GM23338 (cell line): ENCODE results near the gene PAM. TPM values are rescaled to one million over a fixed set of nuclear protein-coding genes. Genes with fewer than 3 reads are reported as not detected.

Source experiments
- ATAC-seq: fragments of 200-7000 bp; cut with Tn5 transposase; 3 replicates; pipeline ENCODE4 v1.9.1; 2020
- DNase-seq: peaks from one replicate; pipeline ENCODE4 v3.0.0-alpha.2; 2015; ENCODE audit warnings: low spot score
- H2AFZ ChIP-seq: fragments of 200-600 bp; sonication (generic); 2 replicates; pipeline ENCODE4 v1.8.0; 2016; ENCODE audit warnings: antibody characterized with exemption, mild to moderate bottlenecking, moderate library complexity
- H3F3A ChIP-seq: fragments of 200-600 bp; sonication (generic); replicated peaks from 2 replicates; pipeline ENCODE4 v1.8.0; 2017; ENCODE audit warnings: antibody characterized with exemption, mixed run types, low read depth
- H3K27ac ChIP-seq: fragments of 200-600 bp; sonication (generic); 2 replicates; pipeline ENCODE4 v1.6.1; 2016; ENCODE audit warnings: low read depth
- H3K27me3 ChIP-seq: fragments of 200-600 bp; sonication (generic); 2 replicates; pipeline ENCODE4 v1.8.0; 2016; ENCODE audit warnings: mild to moderate bottlenecking, mixed run types, moderate library complexity; ENCODE audit not compliant: insufficient read depth
- H3K36me3 ChIP-seq: fragments of 200-600 bp; sonication (generic); 2 replicates; pipeline ENCODE4 v1.8.0; 2016; ENCODE audit warnings: mild to moderate bottlenecking; ENCODE audit not compliant: insufficient read depth
- H3K4me1 ChIP-seq: fragments of 200-600 bp; sonication (generic); 2 replicates; pipeline ENCODE4 v1.8.0; 2016; ENCODE audit warnings: mild to moderate bottlenecking, moderate library complexity; ENCODE audit not compliant: insufficient read depth
- H3K4me2 ChIP-seq: fragments of 200-600 bp; sonication (generic); 2 replicates; pipeline ENCODE4 v1.7.1; 2017; ENCODE audit warnings: mixed run types
- H3K4me3 ChIP-seq: fragments of 200-600 bp; sonication (generic); 2 replicates; pipeline ENCODE4 v1.6.1; 2016; ENCODE audit warnings: mixed run types
- H3K79me2 ChIP-seq: fragments of 200-600 bp; sonication (generic); replicated peaks from 2 replicates; pipeline ENCODE4 v1.8.0; 2017; ENCODE audit warnings: mild to moderate bottlenecking; ENCODE audit not compliant: insufficient read depth
- H3K9me2 ChIP-seq: fragments of 200-600 bp; sonication (generic); 2 replicates; pipeline ENCODE4 v1.8.0; 2017; ENCODE audit not compliant: insufficient read depth
- H4K20me1 ChIP-seq: fragments of 200-600 bp; sonication (generic); replicated peaks from 2 replicates; pipeline ENCODE4 v1.8.0; 2017; ENCODE audit warnings: mild to moderate bottlenecking; ENCODE audit not compliant: insufficient read depth
- H3K27ac Mint-ChIP-seq: 2 replicates; pipeline ENCODE4 v1.8.0; 2020; ENCODE audit warnings: inconsistent platforms, mild to moderate bottlenecking, moderate library complexity, mixed read lengths
- H3K27me3 Mint-ChIP-seq: 3 replicates; pipeline ENCODE4 v1.8.0; 2022; ENCODE audit warnings: low read depth, mild to moderate bottlenecking, moderate library complexity, mixed read lengths, inconsistent platforms; ENCODE audit not compliant: insufficient read depth, poor library complexity
- H3K36me3 Mint-ChIP-seq: 3 replicates; pipeline ENCODE4 v1.8.0; 2021; ENCODE audit warnings: low read depth, mild to moderate bottlenecking, inconsistent platforms, moderate library complexity, mixed read lengths
- H3K4me1 Mint-ChIP-seq: 3 replicates; pipeline ENCODE4 v1.8.0; 2020; ENCODE audit warnings: mild to moderate bottlenecking, inconsistent platforms, mixed read lengths
- H3K4me3 Mint-ChIP-seq: 3 replicates; pipeline ENCODE4 v1.8.0; 2021; ENCODE audit warnings: moderate library complexity, mild to moderate bottlenecking, inconsistent platforms, mixed read lengths
- H3K9me3 Mint-ChIP-seq: 3 replicates; pipeline ENCODE4 v1.8.0; 2020; ENCODE audit warnings: moderate library complexity, mild to moderate bottlenecking, inconsistent platforms, mixed read lengths
- CREB1 ChIP-seq: fragments of 250-450 bp; sonication (Bioruptor Pico); IDR thresholded peaks from 2 replicates; pipeline ENCODE4 v1.5.0; 2020; ENCODE audit warnings: low read depth, mild to moderate bottlenecking, moderate library complexity
- CTCF ChIP-seq, 2 experiments: fragments of 200-600 bp in 1 of 2; sonication (generic) in 1 of 2; conservative IDR thresholded peaks; 2 replicates each; pipeline versions ENCODE4 v1.5.1 to v1.6.1; 2016 to 2017; ENCODE audit warnings: antibody characterized with exemption in 2 of 2, low read depth in 2 of 2, mild to moderate bottlenecking in 2 of 2, moderate library complexity in 1 of 2
- EZH2 ChIP-seq: fragments of 200-600 bp; sonication (generic); IDR thresholded peaks from one replicate; pipeline ENCODE4 v1.8.0; 2017; ENCODE audit warnings: antibody characterized with exemption, mild to moderate bottlenecking, low read depth; ENCODE audit not compliant: unreplicated experiment
- EZH2phosphoT487 ChIP-seq: fragments of 200-600 bp; sonication (generic); IDR thresholded peaks from one replicate; pipeline ENCODE4 v1.8.1; 2018; ENCODE audit warnings: antibody characterized with exemption; ENCODE audit not compliant: unreplicated experiment
- JUNB ChIP-seq: IDR thresholded peaks from one replicate; pipeline ENCODE4 v1.6.1; 2016; ENCODE audit warnings: antibody characterized with exemption; ENCODE audit not compliant: unreplicated experiment
- REST ChIP-seq: IDR thresholded peaks from one replicate; pipeline ENCODE4 v1.6.1; 2018; ENCODE audit warnings: antibody characterized with exemption; ENCODE audit not compliant: unreplicated experiment
- ZNF114 ChIP-seq: fragments of 250-450 bp; sonication (Bioruptor Pico); IDR thresholded peaks from 2 replicates; pipeline ENCODE4 v1.5.0; 2020; ENCODE audit warnings: mild to moderate bottlenecking, moderate library complexity
- ZNF462 ChIP-seq: fragments of 250-450 bp; sonication (Bioruptor Pico); IDR thresholded peaks from 2 replicates; pipeline ENCODE4 v1.5.0; 2020; ENCODE audit warnings: mild to moderate bottlenecking, moderate library complexity
- polyA plus RNA-seq: library from polyadenylated mRNA; unstranded; fragments of >200 nt; fragmentation: Nextera tagmentation; extraction: Ambion mirVana; gene quantifications from 2 replicates; pipeline ENCODE4 v1.2.1, GENCODE V29; 2016
- total RNA-seq: library from RNA; depleted of rRNA; stranded (reverse); fragments of >200 nt; shearing (Covaris generic); gene quantifications from 2 replicates; pipeline ENCODE4 v1.2.3, GENCODE V29; 2014

The PAM gene
- total and polyA plus RNA-seq, 2 experiments from 2014 or later, result 33.9 to 79.4 TPM

GRCh38 chr5:102988459-102988858 is 233.4 kb downstream of the PAM start (continued):
- TF ChIP-seq REST, result no peak

GRCh38 chr5:102991802-102992201 is 236.7 kb downstream of the PAM start:
- Mint-ChIP-seq H3K36me3 (no peaks in the 10 kb centered on the region), H3K4me1 (peaks cover 5% of the 10 kb centered on the region), H3K27ac (no peak overlapping the region), H3K4me3 (no peak overlapping the region), H3K9me3 (no peaks in the 10 kb centered on the region), H3K27me3 (no peaks in the 10 kb centered on the region)
- DNase-seq (no peak), ATAC-seq (no peak)
- Histone ChIP-seq H3K4me2 (no peak overlapping the region), H2AFZ (no peak overlapping the region), H3K79me2 (no peaks in the 10 kb centered on the region), H3K27ac (no peak overlapping the region), H3K36me3 (no peaks in the 10 kb centered on the region), H3K9me2 (no peaks in the 10 kb centered on the region), H3F3A (no peaks in the 10 kb centered on the region), H3K27me3 (no peaks in the 10 kb centered on the region), H3K4me1 (no peaks in the 10 kb centered on the region), H3K4me3 (no peak overlapping the region), H4K20me1 (no peaks in the 10 kb centered on the region)
- TF ChIP-seq JUNB, result no peak
- no peak for TF ChIP-seq ZNF462 (CRISPR knock-in tag)
- no peak for TF ChIP-seq CREB1
- TF ChIP-seq REST, result no peak
- TF ChIP-seq EZH2, result no peak
- TF ChIP-seq EZH2phosphoT487, result no peak
- TF ChIP-seq ZNF114 (CRISPR knock-in tag), result no peak
- TF ChIP-seq CTCF (conservative IDR thresholded peaks at IDR 0.05; ENCODE audit: low read depth in 2 of 2), result no peak
